Measurements from ENCODE around the gene USF1. TPM values are rescaled to one million over a fixed set of nuclear protein-coding genes. Genes with fewer than 3 reads are reported as not detected.
"Not testable (repeated sequence)": the region's sequence is repeated elsewhere in the genome, so short reads cannot be mapped to it uniquely, and the experiment has no call there.

The USF1 gene
- polyA plus RNA-seq, 3 donors, result 59.2 to 64.1 (median 63.6) TPM

DNA sequence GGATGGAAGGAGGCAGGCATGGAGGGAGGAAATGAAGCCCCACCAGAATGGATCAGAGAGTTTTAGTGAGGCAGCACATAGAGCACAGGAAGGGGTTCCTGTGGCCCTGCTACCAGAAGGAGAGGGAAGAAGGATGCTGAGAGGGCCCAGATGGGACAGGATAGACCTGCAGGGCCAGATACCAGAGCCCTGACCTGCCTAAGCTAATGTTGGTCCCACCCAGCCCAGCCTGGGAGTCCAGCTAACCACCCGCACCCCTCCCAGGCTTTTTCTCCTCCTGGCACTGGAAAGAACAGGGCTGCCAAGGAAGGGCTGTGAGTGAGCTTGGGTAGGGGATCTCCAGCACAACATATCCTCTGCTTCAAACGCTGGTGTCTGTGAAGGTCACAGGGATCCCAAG lies 36.7 kb upstream of the USF1 start:
- DNase-seq, result no peak

DNA sequence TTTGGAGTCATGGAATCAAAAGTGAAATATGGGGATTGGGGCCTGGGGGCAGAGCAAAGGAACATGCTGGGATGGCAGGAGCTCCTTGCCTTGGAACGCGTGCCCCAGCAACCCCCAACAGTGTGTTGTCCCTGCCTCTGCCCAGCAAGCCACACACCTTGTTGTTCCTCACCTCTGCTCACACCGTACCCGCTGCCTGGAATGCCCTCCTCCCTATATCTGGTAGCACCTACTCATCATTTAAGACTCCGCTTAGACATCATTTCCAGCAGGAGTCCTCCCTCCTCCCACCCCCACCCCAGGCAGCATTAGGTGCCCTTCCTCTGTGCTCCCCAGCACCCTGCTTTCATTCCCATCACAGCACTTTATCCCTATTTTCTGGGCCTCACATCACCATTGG lies 35.7 kb upstream of the USF1 start:
- DNase-seq, result no peak

DNA sequence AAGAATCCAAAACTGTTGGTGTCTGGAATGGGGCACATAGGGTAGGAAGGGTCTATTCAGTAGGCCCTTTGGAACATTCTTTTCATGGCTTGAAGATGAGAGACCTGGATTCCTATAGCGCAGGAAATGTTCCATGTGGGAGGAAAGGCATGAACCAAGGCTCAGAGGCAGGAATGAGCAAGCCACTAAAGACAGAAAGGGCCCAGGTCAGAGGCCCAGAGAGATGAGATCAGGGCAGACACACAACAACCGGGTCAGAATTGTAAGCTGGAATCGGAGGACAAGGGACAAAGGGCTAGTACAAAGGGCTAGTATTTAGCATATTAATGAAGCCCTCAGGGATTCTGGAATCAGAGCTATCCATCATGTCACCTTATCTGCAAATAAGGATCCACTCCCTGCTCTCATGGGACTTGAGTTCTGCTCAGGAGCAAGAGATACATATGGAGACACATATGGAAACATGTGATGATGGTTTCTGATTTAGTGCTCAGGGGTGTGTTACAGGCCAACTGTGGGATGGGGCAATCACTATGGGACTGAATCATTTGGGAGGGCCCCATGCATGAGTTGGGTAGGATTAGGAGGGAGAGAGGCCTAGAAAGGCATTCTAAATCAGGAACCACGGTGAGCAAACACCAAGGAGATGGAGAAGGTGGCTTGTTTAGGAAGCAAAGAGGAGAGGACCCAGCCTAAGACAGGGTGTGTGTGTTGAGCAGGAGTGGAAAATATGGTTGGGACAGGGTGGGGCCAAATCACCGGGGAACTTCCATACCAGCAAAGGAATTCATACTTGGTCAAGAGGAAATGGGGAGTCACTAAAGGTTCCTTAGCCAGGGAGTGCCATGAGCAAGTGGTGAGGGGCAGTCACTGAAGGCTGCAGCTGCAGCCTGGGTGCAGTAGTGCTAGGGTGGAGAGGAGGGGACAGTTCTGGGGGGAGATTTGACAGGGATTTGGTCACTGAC lies 34.9 kb upstream of the USF1 start:
- DNase-seq, result no peak

DNA sequence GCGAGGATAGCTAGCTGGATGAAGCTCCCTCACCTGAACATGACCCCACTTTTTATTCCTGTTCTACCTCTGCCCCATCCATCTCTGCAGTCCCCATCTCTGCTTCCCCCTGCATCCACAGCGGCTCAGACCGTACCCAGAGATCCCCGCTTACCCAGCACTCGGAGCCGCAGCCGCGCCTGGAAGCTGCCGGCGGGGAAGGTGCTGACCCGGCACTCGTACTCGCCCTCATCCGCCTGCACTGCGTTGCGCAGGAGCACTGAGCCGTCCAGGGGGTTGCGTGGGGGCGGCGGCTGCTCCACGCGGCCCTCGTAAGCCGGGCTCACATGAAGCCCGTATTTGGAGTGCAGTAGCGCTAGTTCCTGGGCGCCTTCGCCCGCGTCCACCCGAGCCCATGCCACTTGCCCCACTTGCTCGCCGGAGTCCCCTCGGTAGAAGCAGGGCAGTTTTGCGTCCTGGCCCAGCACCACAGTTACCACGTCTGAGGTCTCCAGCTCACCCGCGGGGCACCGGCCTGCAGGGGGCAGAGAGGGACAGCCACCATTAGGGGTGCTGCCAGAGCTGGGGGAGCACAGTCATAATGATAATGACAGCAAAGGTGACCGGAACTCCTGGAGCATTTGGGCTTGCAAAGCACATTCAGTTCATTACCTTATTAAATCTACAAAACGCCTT lies 33.8 kb upstream of the USF1 start:
- DNase-seq, result no peak

DNA sequence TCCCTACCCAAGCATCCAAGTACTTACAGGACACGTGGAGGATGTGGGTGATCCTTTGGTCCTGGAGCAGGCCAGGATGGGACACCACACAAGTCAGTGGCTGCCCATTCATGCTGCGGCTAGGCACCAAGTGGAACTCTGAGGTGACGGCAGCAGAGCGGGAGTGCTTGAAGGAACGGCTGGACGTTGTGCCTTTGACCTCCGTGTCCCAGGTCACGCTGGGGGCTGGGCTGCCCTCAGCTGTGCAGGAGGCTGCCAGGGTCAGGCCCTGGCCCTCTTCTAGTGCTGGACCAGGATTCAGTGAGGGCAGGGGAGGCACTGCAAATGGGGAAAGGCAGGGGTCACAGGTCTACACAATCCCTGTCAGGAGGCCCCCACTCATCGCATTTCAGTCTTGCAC lies 31.6 kb upstream of the USF1 start:
- no peak for DNase-seq

DNA sequence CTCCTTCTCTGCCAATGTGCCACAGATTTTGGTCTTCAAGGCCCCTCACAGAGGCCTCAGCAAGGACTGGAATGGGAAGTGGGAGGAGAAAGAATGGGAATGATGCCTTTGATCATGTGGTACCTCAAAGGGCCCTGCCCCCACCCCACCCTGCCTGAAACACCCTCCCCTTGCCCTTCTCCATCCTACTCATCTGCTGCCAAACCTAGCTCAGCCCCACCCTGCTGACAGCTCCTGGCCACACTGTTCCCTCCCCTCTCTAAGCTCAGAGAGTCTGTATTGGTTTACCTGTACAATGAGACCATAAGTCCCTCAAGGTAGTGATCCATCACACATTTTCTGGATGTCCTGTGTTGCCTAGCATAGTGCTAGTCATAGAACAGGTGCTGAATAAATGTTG lies 30.6 kb upstream of the USF1 start:
- no peak for DNase-seq

DNA sequence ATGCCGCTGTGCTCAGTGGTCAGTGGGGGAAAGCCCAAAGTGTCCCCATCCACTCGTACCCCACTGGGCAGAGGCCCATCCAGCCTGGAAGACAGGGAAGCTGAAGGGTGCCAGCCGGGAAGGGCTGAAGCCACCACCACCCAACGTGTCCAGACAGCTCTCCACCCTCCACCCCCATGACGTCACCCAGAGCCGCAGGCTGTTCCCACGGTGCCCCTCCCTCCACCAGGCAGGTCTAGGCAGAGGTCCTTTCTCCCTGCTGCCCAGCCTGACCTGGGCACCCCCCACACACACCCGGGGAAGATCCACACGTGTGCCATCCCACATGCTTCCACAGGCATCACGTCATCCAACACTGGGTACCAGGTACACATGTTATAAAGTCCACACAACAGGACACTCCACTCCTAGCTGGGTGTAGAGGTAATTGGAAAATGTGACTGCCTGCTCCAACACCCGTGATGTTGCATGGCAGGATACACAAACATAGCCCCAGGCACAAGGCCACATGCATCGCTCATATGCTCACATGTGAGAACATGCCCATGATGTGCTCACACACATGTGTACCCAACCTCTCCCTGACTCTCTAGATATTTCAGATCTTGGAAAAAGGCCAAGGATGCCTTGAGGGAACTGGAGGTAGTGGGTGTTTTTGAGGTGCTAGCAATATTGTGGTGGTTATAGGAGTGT lies 29.0 kb upstream of the USF1 start:
- DNase-seq, result no peak

DNA sequence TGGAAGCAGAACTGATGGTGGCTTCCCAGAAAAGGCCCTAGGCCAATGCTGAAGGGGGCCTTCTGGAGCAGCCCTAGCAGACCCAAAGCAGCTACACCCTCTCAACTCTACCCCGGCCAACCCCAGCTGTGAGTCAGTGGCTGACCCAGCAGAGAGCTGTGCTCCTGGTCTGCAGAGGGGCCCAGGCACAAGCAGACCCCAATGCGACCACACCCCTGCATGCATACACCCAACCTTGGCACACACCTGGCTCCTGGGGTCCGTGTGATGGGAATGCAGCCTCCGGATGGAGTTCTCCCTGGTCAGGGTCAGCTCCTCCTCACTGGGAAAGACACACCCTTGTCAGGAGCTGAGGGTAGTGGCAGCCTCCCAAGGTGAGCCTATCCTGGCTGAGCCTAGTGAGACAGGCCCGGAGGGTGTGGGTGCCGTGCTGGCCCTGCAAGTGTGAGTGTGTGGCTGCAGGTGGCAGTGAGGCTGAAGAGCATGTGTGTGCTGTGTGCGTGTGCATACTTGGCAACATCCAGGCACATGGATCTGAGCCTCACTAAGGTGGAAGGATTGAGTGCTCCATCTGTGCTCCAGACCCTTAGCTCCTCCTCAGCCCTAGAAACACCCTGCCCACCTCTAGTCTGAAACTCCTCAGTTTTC lies 27.8 kb upstream of the USF1 start:
- no peak for DNase-seq

DNA sequence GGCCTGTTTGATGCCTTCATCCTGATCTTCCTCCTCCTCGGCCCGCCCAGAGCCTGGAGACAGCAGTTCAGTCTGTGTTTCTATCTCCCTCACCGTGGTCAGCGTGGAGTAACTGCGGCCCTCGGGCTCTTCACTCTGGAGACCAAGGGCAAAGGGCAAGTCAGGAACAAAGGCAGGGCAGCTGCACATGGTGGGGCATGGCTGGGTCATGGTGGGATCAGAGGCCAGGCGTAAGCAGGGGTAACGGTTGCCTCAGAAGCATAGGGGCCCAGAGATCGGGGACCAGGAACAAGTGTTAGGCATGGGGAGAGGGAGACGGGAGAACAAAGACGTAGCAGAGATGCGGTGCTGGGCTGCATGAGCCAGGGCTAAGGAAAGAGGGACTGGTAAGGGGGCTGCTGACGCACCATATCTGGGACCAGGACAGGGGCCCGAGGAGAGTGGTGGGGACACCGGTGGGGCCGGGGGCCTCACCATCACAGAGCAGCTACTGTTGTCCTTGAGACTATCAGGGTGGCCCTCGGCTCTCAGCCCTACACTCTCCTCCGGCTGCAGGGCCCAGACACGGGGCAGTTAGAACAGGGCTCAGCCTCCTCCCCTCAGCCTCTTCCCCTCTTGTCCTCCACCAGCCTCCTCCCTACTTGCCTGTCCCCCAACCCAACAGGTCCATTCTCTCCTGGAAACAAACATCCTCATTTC lies 27.1 kb upstream of the USF1 start:
- no peak for DNase-seq

DNA sequence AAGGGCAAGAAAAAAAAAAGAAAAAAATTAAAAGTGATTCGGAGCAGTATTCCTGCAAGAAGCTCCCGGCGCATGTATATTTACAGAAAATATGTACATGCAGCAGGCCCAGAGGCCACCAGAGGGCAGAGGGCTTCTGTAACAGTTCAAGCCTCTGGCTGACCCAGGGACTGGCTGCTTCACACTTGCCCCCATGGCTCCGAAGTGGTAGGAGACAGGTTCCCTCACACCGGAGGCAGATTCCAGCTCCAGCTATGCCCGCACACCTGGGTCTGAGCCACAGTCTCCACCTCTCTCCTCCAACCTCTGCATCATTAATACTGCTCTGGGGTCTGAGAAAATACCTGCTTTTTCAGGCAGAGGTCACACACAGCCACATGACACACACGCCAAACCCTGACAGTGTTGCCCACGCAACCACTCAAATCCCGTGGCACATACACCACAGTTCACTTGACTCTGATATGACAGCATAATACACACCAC lies 26.2 kb upstream of the USF1 start:
- DNase-seq, result no peak

DNA sequence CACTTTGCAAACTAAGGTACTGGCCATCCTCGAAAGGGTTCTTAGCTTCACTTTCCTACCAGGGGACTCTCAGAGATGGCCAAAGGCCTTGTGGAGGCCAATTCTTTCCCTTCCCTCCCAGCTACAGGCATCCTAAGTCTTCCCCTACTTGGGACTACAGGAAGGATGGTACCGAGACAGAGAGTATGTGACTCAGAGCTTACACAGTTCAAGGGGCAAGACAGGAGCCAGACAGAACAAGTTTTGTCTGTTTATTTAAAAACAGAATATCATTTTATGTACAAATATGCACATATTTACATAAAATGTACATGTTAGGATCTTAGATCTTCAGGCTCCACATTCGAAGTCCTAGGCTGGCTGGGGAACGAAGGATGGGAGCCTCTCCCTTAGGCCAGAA lies 25.0 kb upstream of the USF1 start:
- DNase-seq, result no peak

DNA sequence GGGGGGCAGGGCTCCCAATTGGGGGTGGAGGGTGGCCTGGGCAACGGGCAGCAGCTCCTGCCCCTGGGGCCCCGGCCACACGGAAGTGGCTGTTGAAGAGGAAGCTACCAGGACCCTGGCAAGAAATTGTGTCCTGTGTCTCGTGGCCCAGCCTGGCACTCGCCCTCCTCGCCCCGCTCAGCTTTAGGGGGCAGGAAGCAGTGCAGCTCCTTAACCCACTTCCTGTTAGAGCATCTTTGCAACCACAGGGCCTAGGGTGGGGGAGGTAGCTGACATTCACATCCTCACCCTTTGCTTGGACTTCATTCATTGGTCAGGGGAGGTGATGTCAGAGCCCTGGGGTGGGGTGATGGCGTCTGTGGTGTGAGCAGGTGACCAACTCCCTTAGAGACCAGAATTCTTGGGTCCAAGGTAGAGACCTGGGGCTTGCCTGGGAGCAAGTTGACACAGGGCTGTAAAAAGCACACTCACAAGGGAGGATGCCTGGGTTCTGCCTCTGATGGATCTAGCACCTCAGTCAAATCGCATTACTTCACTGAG lies 24.0 kb upstream of the USF1 start, which contains the start of gene ARHGAP30:
Gene ARHGAP30 (minus strand): TSS at position 161 of the 540 bp plus-strand sequence. CDS start 267 bp downstream, outside the sequence.
- no peak for DNase-seq

DNA sequence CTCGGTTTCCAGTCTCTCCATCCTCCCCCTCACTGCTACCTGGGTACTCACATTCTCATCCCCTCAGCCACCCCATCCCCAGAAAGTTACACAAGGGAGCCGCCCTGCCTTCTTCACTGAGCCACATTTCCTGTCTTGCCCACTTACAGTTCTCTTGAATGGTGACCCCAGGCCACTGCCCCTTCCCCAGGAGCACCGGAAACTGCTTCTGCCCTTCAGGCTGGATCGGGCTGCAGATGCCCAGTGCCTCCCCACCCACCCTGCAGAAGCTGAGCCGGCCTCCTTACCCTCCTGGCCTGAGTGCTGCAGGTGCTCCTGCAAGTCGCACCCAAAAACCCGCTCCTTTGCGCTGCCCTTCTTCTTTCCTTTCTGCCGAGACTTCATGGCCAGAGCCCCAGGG lies 23.5 kb upstream of the USF1 start:
- DNase-seq, result no peak

DNA sequence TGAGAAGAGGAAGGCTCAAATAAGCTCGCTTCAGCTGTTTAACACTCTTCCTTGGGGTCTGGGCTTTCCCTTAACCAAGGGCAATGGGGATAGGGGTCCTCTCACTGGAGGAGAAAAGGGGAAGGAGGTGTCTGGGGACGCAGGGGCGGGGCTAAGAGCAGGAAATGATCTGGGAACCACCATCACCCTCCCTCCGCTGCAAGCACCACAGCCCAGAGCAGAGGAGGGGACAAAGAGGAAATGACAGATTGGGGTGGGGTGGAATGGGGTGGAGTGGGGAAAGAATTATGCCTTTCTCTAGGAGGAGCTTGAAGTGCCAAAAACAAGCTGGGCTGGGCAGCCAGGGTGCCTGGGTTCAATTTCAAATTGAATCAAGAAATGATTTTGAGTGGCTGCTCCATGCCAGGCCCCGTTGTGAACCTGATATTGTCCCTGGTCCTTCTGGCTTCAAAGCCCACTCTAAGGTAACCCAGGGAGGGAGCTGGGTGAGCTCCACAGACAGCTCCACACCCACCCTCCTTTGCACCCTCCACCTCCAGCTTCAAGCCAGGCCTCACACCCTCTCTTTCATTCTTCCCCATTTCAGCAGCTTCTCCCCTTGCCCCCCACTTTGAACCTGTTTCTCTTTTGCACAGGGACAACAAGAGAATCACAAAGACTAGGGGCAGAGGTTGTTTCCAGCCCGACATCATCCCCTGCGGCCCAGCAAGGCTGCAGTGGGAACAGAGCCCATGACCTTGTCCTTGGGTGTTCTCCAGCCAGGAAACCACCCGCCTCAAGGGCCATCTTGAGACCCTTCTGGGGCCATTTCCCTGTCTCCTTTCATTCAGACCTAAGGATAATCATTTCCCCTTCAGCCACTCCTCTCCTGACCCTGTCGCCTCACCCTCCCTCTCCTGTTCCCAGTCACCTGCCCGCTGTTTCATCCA lies 22.8 kb upstream of the USF1 start:
- DNase-seq, result no peak

DNA sequence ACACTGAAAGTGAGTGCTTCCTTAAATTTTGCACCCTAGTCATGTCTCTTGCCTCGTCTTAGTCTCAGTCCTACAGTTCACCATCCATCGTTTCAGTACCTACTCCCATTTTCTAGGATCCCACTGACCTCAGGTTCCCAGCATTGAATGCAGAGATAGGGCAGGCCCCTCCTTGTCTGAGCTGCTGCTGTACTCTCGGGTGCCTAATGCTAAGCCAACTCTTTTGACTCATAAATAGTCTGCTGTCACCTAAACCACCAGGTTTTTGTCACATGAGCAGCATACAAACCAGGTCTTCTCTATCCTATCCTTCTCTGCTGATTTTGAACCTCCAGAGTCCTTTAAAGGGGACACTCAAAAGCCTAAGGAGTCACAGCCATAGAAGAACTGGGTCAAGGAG lies 20.9 kb upstream of the USF1 start:
- DNase-seq, result no peak

DNA sequence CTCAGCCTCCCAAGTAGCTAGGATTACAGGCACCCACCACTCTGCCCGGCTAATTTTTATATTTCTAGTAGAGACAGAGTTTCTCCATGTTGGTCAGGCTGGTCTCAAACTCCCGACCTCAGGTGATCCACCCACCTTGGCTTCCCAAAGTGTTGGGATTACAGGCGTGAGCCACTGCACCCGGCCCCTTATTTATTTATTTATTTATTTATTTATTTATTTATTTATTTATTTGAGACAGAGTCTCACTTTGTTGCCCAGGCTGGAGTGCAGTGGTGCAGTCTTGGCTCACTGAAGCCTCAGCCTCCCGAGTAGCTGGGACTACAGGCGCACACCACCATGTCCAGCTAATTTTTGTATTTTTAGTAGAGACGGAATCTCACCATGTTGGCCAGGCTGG lies 19.9 kb upstream of the USF1 start:
- DNase-seq, result not testable (repeated sequence)

DNA sequence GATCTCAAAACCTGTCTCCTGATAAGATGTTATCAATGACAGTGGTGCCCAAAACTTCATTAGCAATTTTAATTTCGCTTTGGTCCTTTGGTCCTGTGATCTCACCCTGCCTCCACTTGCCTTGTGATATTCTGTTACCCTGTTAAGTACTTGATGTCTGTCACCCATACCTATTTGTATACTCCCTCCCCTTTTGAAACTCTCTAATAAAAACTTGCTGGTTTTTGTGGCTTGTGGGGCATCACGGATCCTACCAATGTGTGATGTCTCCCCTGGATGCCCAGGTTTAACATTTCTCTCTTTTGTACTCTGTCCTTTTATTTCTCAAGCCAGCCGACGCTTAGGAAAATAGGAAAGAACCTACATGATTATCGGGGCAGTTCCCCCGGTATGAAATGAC lies 18.2 kb upstream of the USF1 start:
- DNase-seq, result not testable (repeated sequence)

DNA sequence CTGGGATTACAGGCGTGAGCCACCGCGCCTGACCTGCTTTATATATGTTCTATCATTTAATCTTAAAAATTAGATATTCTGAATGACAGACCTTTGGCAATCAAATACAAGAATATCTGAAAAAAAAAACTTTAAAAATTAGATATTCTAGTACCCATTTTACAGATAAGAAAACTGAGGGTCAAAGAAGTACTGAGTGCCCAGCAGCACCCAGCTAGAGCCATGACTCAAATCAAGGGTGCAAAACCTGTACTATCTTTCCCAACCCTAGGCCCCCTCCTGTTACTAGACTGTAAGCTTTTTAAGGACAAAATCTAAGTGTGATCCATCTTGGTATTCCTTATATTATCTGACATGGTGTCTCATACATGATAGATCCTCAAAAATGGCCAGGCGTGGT lies 15.6 kb upstream of the USF1 start:
- DNase-seq, result no peak

DNA sequence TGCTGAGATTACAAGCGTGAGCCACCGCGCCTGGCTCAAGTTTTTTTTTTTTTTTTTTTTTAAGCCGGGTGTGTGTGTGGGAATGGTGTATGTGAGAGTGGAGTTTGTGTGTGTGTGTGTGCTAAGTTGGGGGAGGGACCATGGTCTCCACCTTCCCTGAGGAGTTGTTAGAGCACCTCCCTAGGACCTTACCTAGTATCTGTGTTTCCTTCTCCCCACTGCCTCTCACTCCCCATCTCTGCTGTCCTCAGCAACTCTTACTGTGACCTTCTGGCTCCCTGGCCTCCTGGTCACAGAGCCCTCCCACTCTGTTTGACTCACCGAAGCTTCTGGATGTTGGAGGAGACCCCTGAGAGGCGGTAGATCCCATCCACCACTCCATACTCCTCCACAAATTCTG lies 13.5 kb upstream of the USF1 start:
- DNase-seq, result no peak

DNA sequence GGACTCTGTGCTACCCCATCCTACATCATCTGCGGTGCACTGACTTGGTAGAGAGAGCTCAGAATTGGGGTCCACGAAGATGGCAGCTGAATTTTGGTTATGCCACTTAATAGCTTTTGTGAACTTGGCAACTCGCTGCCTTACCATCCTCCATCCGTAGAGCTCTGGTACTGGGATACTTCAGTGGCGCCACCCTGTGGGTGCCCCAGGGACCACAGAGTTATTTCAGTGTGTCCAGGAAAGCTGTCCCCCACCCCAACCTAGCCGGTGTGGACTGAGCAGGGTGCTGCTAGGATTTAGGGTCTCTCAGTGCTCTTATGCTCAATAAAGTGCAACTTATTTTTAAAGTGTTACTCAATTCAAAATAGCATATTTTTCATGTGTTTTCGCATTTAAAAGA lies 9.0 kb upstream of the USF1 start:
- no peak for DNase-seq
